Mesenchymal stem cell (in vitro differentiated cells and primary cell): ENCODE data around the gene GRIP1.

Source experiments
- DNase-seq: peaks from one replicate; pipeline ENCODE4 v3.0.0-alpha.2; 2013
- H2AFZ ChIP-seq: one replicate; pipeline ENCODE4 v1.6.1; 2013; ENCODE audit warnings: low read depth, mild to moderate bottlenecking, control low read depth, inconsistent platforms, low read length, moderate library complexity
- H2AK5ac ChIP-seq: 2 replicates; pipeline ENCODE4 v1.6.1; 2013; ENCODE audit warnings: low read length, moderate library complexity, mild to moderate bottlenecking, inconsistent platforms; ENCODE audit not compliant: severe bottlenecking
- H2BK120ac ChIP-seq: one replicate; pipeline ENCODE4 v1.6.1; 2013; ENCODE audit warnings: low read depth, mild to moderate bottlenecking, inconsistent platforms, low read length, moderate library complexity
- H2BK12ac ChIP-seq, 2 experiments: one replicate each; pipeline ENCODE4 v1.6.1; 2013; ENCODE audit warnings: inconsistent platforms in 2 of 2, low read length in 2 of 2, mild to moderate bottlenecking in 2 of 2, moderate library complexity in 2 of 2, control low read depth in 1 of 2
- H2BK15ac ChIP-seq: one replicate; pipeline ENCODE4 v1.6.1; 2013; ENCODE audit warnings: mild to moderate bottlenecking, low read depth, inconsistent platforms; ENCODE audit not compliant: poor library complexity, severe bottlenecking
- H2BK5ac ChIP-seq: 2 replicates; pipeline ENCODE4 v1.6.1; 2013; ENCODE audit warnings: low read depth, mild to moderate bottlenecking, low read length, control low read depth, inconsistent platforms; ENCODE audit not compliant: poor library complexity, severe bottlenecking
- H3K14ac ChIP-seq, 2 experiments: one replicate each; pipeline ENCODE4 v1.6.1; 2013; ENCODE audit warnings: inconsistent platforms in 2 of 2, low read length in 2 of 2, control low read depth in 1 of 2, mild to moderate bottlenecking in 1 of 2, moderate library complexity in 1 of 2
- H3K18ac ChIP-seq, 2 experiments: one replicate each; pipeline ENCODE4 v1.6.1; 2013; ENCODE audit warnings: inconsistent platforms in 2 of 2, low read length in 2 of 2, control low read depth in 1 of 2, low read depth in 1 of 2, mild to moderate bottlenecking in 1 of 2
- H3K23ac ChIP-seq, 2 experiments: one replicate each; pipeline ENCODE4 v1.6.1; 2013; ENCODE audit warnings: inconsistent platforms in 2 of 2, low read length in 2 of 2, mild to moderate bottlenecking in 2 of 2, moderate library complexity in 2 of 2, control low read depth in 1 of 2
- H3K27ac ChIP-seq: 2 replicates; pipeline ENCODE4 v1.5.1; 2013; ENCODE audit warnings: mild to moderate bottlenecking, moderate library complexity, low read length, control low read depth, inconsistent platforms; ENCODE audit not compliant: poor library complexity, severe bottlenecking
- H3K27me3 ChIP-seq, 2 experiments: 2 replicates each; pipeline versions ENCODE4 v1.6.1 to v1.7.0; 2013; ENCODE audit warnings: low read length in 2 of 2, mild to moderate bottlenecking in 2 of 2, moderate library complexity in 2 of 2, control low read depth in 1 of 2, inconsistent platforms in 1 of 2; ENCODE audit not compliant: control insufficient read depth in 1 of 2, insufficient read depth in 1 of 2
- H3K36me3 ChIP-seq, 2 experiments: 2 replicates each; pipeline versions ENCODE4 v1.6.1 to v1.7.0; 2013; ENCODE audit warnings: low read length in 2 of 2, control low read depth in 1 of 2, inconsistent platforms in 1 of 2, low read depth in 1 of 2, mild to moderate bottlenecking in 1 of 2; ENCODE audit not compliant: insufficient read depth in 2 of 2, control insufficient read depth in 1 of 2
- H3K4ac ChIP-seq, 2 experiments: one replicate each; pipeline ENCODE4 v1.6.1; 2013; ENCODE audit warnings: inconsistent platforms in 2 of 2, low read length in 2 of 2, mild to moderate bottlenecking in 2 of 2, moderate library complexity in 2 of 2, control low read depth in 1 of 2, low read depth in 1 of 2
- H3K4me1 ChIP-seq: 2 replicates; pipeline ENCODE4 v1.6.1; 2013; ENCODE audit warnings: low read depth, low read length, control low read depth; ENCODE audit not compliant: control insufficient read depth, insufficient read depth
- H3K4me2 ChIP-seq: 2 replicates; pipeline ENCODE4 v1.6.1; 2013; ENCODE audit warnings: low read length, mild to moderate bottlenecking, inconsistent platforms; ENCODE audit not compliant: poor library complexity, severe bottlenecking
- H3K4me3 ChIP-seq, 2 experiments: 2 replicates each; pipeline versions ENCODE4 v1.5.1 to v1.7.0; 2013; ENCODE audit warnings: low read length in 2 of 2, mild to moderate bottlenecking in 2 of 2, control low read depth in 1 of 2, low read depth in 1 of 2; ENCODE audit not compliant: insufficient read depth in 1 of 2
- H3K79me1 ChIP-seq: replicated peaks from 2 replicates; pipeline ENCODE4 v1.6.1; 2013; ENCODE audit warnings: mild to moderate bottlenecking, control low read depth, low read length, inconsistent platforms; ENCODE audit not compliant: poor library complexity, severe bottlenecking
- H3K9ac ChIP-seq: 2 replicates; pipeline ENCODE4 v1.7.0; 2013; ENCODE audit warnings: mild to moderate bottlenecking, low read length, moderate library complexity
- H3K9me3 ChIP-seq: 2 replicates; pipeline ENCODE4 v1.7.0; 2013; ENCODE audit warnings: mild to moderate bottlenecking, low read length; ENCODE audit not compliant: control insufficient read depth
- H4K8ac ChIP-seq: one replicate; pipeline ENCODE4 v1.6.1; 2013; ENCODE audit warnings: inconsistent platforms, mild to moderate bottlenecking, low read length, moderate library complexity
- H4K91ac ChIP-seq: one replicate; pipeline ENCODE4 v1.6.1; 2013; ENCODE audit warnings: mild to moderate bottlenecking, low read length, inconsistent platforms
- WGBS: methylation state at CpG from one replicate; pipeline ENCODE4 v1.1.7; 2013; ENCODE audit warnings: mixed read lengths; 5-methylcytosine and 5-hydroxymethylcytosine counted together

Gene GRIP1

GRCh38 chr12:66379616-66380015 is 299.3 kb downstream of the GRIP1 start:
- Histone ChIP-seq H2BK120ac (no peak overlapping the region), H3K18ac (no peak overlapping the region), H3K4ac (no peak overlapping the region), H3K27ac (no peak overlapping the region), H3K9me3 (no peaks in the 10 kb centered on the region), H2AK5ac (no peak overlapping the region), H2BK15ac (no peak overlapping the region), H2AFZ (no peak overlapping the region), H3K27me3 (no peaks in the 10 kb centered on the region), H3K79me1 (no peaks in the 10 kb centered on the region), H4K8ac (no peak overlapping the region), H3K9ac (no peak overlapping the region), H3K14ac (no peak overlapping the region), H2BK12ac (no peak overlapping the region), H2BK5ac (no peak overlapping the region), H3K4me2 (no peak overlapping the region), H3K36me3 (no peaks in the 10 kb centered on the region), H3K4me3 (no peak overlapping the region), H4K91ac (no peak overlapping the region), H3K23ac (no peak overlapping the region), H3K4me1 (no peaks in the 10 kb centered on the region)
- no peak for DNase-seq
- 90% methylated on average over 5 of the region's 6 CpGs for WGBS

- Histone ChIP-seq H2BK5ac (no peak overlapping the region), H3K4me1 (no peaks in the 10 kb centered on the region), H2AK5ac (no peak overlapping the region), H2BK15ac (no peak overlapping the region), H2AFZ (no peak overlapping the region), H3K4me3 (no peak overlapping the region), H3K27me3 (no peaks in the 10 kb centered on the region), H2BK120ac (no peak overlapping the region), H3K9me3 (no peaks in the 10 kb centered on the region), H4K91ac (no peak overlapping the region), H3K36me3 (no peaks in the 10 kb centered on the region), H3K18ac (no peak overlapping the region), H2BK12ac (no peak overlapping the region), H4K8ac (no peak overlapping the region), H3K9ac (no peak overlapping the region), H3K23ac (no peak overlapping the region), H3K14ac (no peak overlapping the region), H3K79me1 (no peaks in the 10 kb centered on the region), H3K4me2 (no peak overlapping the region), H3K27ac (no peak overlapping the region), H3K4ac (no peak overlapping the region)
- no peak for DNase-seq
- WGBS, result no CpG with 5 or more reads among the region's 1 CpG
Measured at GRCh38 chr12:66375560-66375959, 303.3 kb downstream of the GRIP1 start.

- Histone ChIP-seq H3K4ac (no peak overlapping the region), H4K8ac (no peak overlapping the region), H2AFZ (no peak overlapping the region), H3K36me3 (no peaks in the 10 kb centered on the region), H2BK5ac (no peak overlapping the region), H3K18ac (no peak overlapping the region), H3K4me2 (no peak overlapping the region), H3K4me3 (no peak overlapping the region), H2BK15ac (no peak overlapping the region), H2AK5ac (no peak overlapping the region), H2BK12ac (no peak overlapping the region), H3K79me1 (no peaks in the 10 kb centered on the region), H3K27me3 (no peaks in the 10 kb centered on the region), H3K14ac (no peak overlapping the region), H3K23ac (no peak overlapping the region), H2BK120ac (no peak overlapping the region), H3K9me3 (no peaks in the 10 kb centered on the region), H3K9ac (no peak overlapping the region), H3K27ac (no peak overlapping the region), H3K4me1 (no peaks in the 10 kb centered on the region), H4K91ac (no peak overlapping the region)
- WGBS, result 83% methylated on average over 1 of the region's 2 CpGs
- DNase-seq, result no peak
Measured at GRCh38 chr12:66371982-66372381, 306.9 kb downstream of the GRIP1 start.

GRCh38 chr12:66367015-66367667 is 311.7 kb downstream of the GRIP1 start:
- Histone ChIP-seq H3K14ac (no peak overlapping the region), H3K9ac (no peak overlapping the region), H2BK5ac (no peak overlapping the region), H3K4me3 (no peak overlapping the region), H2AK5ac (no peak overlapping the region), H4K91ac (no peak overlapping the region), H3K18ac (no peak overlapping the region), H2BK120ac (no peak overlapping the region), H2BK12ac (no peak overlapping the region), H2BK15ac (no peak overlapping the region), H3K79me1 (no peaks in the 10 kb centered on the region), H3K9me3 (no peaks in the 10 kb centered on the region), H2AFZ (no peak overlapping the region), H3K4me2 (no peak overlapping the region), H3K27me3 (no peaks in the 10 kb centered on the region), H3K4ac (no peak overlapping the region), H3K4me1 (no peaks in the 10 kb centered on the region), H4K8ac (no peak overlapping the region), H3K27ac (no peak overlapping the region), H3K23ac (no peak overlapping the region), H3K36me3 (no peaks in the 10 kb centered on the region)
- DNase-seq, result no peak
- 57% methylated on average over 3 of the region's 3 CpGs for WGBS
